Measurements from ENCODE around the gene ALPK1.

ALPK1 gene

DNA sequence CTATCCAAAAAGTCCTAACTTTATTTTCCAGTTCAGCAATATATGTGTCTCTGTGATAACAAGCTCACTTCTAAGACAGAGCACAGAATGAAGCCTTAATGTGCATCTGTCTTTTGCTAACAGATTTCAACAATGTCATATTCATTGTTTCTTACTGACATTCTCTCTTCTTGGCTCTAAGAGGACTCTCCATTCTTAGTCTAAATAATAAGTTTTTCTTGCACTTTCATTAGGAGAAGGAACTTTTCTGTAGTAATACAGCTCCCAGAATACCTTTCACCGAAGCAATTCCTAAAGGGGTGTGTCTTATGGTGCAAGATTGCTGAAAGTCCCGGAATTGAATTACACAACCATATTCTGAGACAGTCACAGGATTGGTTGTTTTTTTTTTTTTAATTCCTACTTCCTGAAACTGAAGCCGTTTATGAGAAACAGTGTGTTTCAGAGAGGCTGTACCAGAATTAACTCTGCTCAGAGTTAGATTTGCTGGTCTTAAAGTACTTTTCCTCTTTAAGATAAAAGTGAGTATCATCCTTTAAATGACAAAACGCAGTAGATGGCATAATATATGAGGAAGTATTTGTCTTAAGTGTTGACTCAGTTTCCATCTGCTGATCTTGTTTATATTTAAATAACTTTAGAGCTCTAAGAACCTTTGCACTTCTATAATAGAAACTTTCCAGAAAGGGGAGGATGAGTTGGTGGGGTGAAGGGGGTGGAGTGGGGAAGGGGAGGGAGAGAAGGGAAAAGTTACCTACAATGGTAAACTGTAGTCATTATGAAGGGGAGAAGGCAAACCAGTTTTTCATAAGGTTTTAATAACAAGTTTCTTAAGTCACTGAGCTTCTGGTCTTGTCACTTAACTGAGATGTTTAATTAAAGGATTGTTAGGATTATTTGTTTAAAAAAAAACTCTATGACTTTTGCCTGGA lies at the start of gene ALPK1:
TSS of gene ALPK1 (plus strand) at position 421 of the 932 bp plus-strand sequence.
- peak within 1 kb of the TSS; percentile 57 for H3K4me3 ChIP-seq (ENCODE audit: control insufficient read depth, low read depth, low read length)
- peak; percentile 93 for DNase-seq (ENCODE audit: low read depth)
- TF ChIP-seq, protein P1, sequence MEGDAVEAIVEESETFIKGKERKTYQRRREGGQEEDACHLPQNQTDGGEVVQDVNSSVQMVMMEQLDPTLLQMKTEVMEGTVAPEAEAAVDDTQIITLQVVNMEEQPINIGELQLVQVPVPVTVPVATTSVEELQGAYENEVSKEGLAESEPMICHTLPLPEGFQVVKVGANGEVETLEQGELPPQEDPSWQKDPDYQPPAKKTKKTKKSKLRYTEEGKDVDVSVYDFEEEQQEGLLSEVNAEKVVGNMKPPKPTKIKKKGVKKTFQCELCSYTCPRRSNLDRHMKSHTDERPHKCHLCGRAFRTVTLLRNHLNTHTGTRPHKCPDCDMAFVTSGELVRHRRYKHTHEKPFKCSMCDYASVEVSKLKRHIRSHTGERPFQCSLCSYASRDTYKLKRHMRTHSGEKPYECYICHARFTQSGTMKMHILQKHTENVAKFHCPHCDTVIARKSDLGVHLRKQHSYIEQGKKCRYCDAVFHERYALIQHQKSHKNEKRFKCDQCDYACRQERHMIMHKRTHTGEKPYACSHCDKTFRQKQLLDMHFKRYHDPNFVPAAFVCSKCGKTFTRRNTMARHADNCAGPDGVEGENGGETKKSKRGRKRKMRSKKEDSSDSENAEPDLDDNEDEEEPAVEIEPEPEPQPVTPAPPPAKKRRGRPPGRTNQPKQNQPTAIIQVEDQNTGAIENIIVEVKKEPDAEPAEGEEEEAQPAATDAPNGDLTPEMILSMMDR (conservative IDR thresholded peaks at IDR 0.05; ENCODE audit: control insufficient read depth, insufficient read depth, low read depth, low read length) = no peak

DNA sequence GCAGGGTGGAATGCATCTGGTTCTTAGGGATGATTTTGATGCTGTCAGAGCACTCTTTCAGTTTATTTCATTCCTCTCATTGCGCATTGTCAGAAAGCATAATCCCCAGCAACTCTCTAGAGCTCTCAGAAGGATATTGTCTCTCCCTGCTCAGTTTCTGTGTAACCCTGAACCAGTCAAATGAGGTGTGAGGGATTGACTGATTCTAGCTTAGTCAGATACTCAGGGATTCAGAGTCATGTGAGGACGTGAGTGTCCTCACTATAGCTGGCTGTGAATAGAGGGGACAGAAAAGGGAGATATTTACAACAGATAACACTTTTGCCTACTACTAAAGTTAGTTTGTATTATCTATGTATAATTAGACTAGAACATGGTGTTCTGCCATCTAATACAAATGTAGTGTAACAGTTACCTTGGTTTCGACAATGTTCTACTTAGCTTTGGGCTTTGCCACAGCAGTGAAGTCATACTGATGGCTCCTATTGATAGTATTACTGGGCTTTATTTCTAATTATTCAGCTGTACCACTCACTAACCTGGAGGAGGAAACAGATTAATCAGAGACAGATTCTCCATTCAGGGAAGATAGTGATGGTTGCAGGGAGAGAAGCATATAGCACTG lies 46.0 kb upstream of the ALPK1 start:
- TF ChIP-seq, protein P1 (conservative IDR thresholded peaks at IDR 0.05; ENCODE audit: control insufficient read depth, insufficient read depth, low read depth, low read length) = no peak
- no peak overlapping the region for H3K4me3 ChIP-seq (ENCODE audit: control insufficient read depth, low read depth, low read length)
- DNase-seq (ENCODE audit: low read depth) = peak; percentile 38

DNA sequence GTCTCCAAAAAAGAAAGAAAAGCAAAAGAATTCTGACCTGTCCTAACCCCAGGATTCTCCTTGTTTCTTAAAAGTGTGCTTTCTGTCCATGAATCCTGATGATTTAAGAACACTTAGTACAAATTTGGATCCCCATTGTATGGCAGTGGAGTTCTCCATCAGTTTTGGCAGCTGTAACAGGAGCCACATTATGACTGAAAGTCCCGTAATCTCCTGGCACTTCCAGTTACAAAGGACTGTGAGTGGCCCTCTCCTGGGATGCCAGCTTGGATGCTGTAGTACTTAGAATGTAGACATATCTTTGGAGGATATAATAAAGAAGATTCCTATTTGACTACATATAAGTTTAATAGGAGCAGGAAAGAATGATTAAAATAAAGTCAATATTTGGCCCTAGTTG lies 44.9 kb upstream of the ALPK1 start:
- no peak for DNase-seq (ENCODE audit: low read depth)
- TF ChIP-seq, protein P1 (conservative IDR thresholded peaks at IDR 0.05; ENCODE audit: control insufficient read depth, insufficient read depth, low read depth, low read length) = no peak
- no peak overlapping the region for H3K4me3 ChIP-seq (ENCODE audit: control insufficient read depth, low read depth, low read length)

DNA sequence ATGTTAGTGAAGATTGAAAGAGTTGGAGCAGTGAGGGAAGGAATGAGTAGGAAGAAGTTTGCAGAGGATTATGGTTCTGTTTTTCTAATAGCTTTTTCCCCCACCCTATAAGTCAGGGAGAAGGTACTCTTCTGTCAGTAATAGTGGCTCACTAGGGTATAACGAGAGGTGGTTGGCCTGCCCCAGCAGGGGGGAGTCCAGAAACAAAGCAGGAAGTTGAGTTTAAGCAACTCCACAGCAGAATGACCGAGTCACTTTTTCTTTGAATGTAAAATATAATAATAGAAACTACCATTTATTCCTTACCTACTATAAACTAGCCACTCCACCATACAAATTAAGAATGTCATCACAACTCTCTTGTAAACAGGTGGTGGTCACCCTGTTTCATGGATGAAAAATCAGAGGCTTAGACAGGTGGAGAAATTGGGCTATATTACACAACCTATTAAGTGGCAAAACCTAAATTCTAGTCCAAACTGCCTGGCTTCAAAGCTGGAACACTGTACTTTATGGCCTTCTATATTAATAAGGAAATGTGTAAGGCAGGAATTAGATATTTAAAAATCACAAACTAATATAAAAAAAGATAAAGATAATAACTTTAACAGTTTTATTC lies 43.7 kb upstream of the ALPK1 start:
- no peak for DNase-seq (ENCODE audit: low read depth)
- TF ChIP-seq, protein P1 (conservative IDR thresholded peaks at IDR 0.05; ENCODE audit: control insufficient read depth, insufficient read depth, low read depth, low read length) = no peak
- H3K4me3 ChIP-seq (ENCODE audit: control insufficient read depth, low read depth, low read length) = no peak overlapping the region

DNA sequence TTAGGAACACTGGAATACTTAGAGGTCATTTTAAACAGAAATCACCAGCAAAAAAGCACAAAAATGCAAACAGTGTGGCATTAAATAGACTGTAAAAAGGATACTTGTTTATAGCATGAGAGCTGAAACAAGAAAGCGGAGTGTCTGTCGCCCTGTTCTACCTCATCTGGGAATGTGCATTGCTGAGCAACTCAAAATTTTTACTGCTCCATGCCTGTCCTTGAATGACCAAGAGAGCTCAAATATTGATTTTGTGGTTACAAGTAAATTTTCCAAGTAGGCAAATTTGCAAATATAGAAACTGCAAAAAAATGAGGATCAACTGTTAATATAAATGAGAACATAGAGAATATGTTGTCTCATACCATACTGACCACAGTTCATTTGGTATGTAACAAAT lies 40.1 kb upstream of the ALPK1 start:
- TF ChIP-seq, protein P1 (conservative IDR thresholded peaks at IDR 0.05; ENCODE audit: control insufficient read depth, insufficient read depth, low read depth, low read length) = no peak
- no peak for DNase-seq (ENCODE audit: low read depth)

DNA sequence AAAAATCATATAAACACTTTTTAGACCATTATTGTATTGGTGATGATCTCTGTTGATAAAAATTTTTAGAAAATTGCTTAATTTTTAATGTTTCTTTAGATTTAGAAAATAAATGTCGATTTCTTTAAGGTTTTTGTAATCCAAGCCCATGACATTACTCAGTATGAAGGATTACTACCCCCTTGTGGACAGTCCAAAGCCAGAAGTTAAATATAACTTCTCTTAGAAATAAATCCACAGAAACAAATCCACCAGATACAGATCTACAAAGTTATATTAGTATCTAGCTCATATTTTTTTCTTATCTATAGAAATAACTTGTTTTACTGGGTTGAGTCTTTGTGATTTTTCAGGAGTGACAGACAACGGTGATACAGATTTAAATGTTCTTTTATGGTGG lies 30.3 kb upstream of the ALPK1 start:
- TF ChIP-seq, protein P1 (conservative IDR thresholded peaks at IDR 0.05; ENCODE audit: control insufficient read depth, insufficient read depth, low read depth, low read length) = peak; percentile 49
- H3K4me3 ChIP-seq (ENCODE audit: control insufficient read depth, low read depth, low read length) = no peak overlapping the region
- DNase-seq (ENCODE audit: low read depth) = peak; percentile 57

More for the DNA sequence above, 40.1 kb upstream of the ALPK1 start:
- H3K4me3 ChIP-seq (ENCODE audit: control insufficient read depth, low read depth, low read length) = no peak overlapping the region

Data from fibroblast of mammary gland (primary cell).